Dendritic cell treated with granulocyte-macrophage colony-stimulating factor and Interleukin-4, amounts not matched to agents 40 ng/mL and 50 ng/mL, for 4 days (primary cell): Measurements from ENCODE around the gene FAAP20.
A peak's percentile ranks its signal among the peaks of the same experiment; 100 is the strongest.

Experiments used
- H3K27ac Mint-ChIP-seq: one replicate; pipeline ENCODE4 v1.8.0; 2022; ENCODE audit warnings: mild to moderate bottlenecking, mixed read lengths
- H3K27me3 Mint-ChIP-seq: one replicate; pipeline ENCODE4 v1.8.0; 2022; ENCODE audit warnings: mild to moderate bottlenecking, mixed read lengths
- H3K36me3 Mint-ChIP-seq: one replicate; pipeline ENCODE4 v1.8.0; 2022; ENCODE audit warnings: low read depth, mixed read lengths
- H3K4me1 Mint-ChIP-seq: one replicate; pipeline ENCODE4 v1.8.0; 2022; ENCODE audit warnings: low read depth, mixed read lengths
- H3K4me3 Mint-ChIP-seq: one replicate; pipeline ENCODE4 v1.8.0; 2022; ENCODE audit warnings: mild to moderate bottlenecking, moderate library complexity, mixed read lengths
- H3K9me3 Mint-ChIP-seq: one replicate; pipeline ENCODE4 v1.8.0; 2022; ENCODE audit warnings: mixed read lengths
- intact Hi-C: fragments of 100-400 bp; cut with micrococcal nuclease; formaldehyde crosslinking; loops from one replicate; pipeline ENCODE4 v1.15.0; 2022

Gene FAAP20, protein sequence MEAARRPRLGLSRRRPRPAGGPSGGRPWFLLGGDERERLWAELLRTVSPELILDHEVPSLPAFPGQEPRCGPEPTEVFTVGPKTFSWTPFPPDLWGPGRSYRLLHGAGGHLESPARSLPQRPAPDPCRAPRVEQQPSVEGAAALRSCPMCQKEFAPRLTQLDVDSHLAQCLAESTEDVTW

DNA sequence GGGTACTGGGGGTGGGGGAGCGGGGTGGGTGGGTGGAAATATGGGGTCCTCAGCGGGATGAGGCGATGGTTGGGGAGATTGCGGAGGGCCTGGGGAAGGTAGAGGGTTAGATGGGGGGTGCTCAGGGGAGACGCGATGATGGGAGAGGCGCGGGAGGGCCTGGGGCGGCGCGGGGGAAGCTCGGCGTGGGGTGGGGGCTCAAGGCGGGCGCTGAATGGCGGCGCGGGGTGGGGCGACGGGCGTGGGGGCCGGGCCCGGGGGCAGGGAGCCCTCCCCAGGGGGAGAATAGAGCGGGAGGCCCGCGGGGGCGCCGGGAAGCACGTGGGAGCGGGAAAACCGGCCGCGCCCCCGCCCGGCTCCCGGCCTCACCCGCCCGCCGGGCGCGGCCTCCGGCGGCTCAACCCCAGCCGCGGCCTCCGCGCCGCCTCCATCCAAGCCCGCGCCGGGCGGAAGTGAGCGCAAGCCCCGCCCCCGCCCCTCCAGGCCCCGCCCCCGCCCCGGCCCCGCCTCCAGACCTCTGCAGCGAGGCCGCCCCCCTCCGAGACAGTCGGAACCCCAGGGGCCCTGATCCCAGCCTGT lies at the start of gene FAAP20:
FAAP20 (minus strand) TSS at position 454 of the 579 bp plus-strand sequence; CDS start at position 431, 23 bp downstream.
- intact Hi-C loops, result no loop called here
- peaks cover 35% of the 10 kb centered on the region for H3K36me3 Mint-ChIP-seq
- peak within 1 kb of the TSS; percentile 80 for H3K4me3 Mint-ChIP-seq
- no peaks in the 10 kb centered on the region for H3K9me3 Mint-ChIP-seq
- no peaks in the 10 kb centered on the region for H3K27me3 Mint-ChIP-seq
- peaks cover 51% of the 10 kb centered on the region for H3K4me1 Mint-ChIP-seq
- H3K27ac Mint-ChIP-seq, result peak within 1 kb of the TSS; percentile 91

DNA sequence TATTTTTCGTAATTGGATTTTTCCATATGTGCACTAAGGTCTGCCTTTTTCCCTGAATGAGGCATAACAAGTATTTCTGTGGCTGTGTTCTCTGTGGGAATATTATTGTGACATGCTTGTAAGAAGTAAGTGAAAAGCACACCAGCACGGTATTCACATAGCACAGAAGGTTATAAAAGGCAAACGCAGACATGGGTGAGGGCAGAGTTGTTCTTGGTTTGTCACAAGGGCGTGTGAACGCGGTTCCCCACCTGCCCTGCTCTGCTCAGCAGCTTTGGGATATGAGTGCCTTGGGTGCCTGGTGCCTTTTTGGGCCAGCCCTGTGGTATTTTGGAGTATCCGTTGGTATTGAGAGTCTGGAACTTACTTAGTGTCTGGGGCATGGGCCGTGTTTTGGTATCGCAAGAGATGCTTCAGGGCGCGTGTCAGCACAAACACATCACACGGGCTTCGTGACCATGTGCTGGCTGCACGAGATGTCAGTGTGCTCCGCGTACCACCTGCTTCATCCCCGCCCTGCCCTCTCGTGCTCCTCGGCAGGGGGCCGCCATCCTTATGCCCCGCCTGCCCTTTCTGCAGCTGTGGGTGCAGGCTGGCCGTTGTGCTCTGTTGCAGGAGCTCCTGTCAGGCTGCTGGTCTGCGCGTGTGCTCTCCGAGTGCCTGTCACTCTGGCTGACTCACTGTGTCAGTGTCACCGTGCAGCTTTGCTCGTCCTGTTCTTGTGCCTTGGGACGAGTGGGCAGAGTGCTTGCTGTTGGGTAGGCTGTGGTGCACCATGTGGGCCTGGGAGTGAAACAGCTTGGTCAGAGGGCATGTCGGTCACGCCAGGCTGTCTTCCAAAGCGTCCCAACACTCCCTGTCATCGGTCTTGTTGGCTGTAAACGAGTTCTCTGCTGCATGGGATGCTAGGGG lies 48.5 kb upstream of the FAAP20 start:
- Mint-ChIP-seq H3K9me3 (no peaks in the 10 kb centered on the region), H3K4me3 (no peak overlapping the region), H3K27me3 (peaks cover 2% of the 10 kb centered on the region), H3K27ac (no peak overlapping the region), H3K4me1 (peaks cover 95% of the 10 kb centered on the region), H3K36me3 (peaks cover 71% of the 10 kb centered on the region)
- intact Hi-C loops, result no loop called here

DNA sequence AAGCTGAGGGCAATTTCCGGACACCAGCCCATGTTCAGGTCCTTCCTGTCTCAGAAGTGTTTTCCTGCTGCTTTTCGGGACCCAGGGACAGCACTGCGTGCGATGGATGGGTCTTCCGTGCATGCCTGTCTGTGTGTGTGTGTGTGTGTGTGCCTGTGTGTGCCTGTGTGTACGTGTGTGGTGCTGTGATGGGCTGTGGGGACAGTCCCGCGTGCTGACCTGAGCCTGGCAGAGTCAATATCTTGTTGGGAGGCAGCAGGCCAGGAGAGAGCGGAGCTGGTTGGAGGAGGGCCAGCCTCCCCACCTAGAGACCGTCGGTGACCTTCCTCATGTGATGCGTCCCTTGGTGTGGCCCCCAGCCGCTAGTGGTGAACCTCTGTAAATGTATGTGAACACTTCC lies 47.2 kb upstream of the FAAP20 start:
- Mint-ChIP-seq H3K9me3 (no peaks in the 10 kb centered on the region), H3K36me3 (peaks cover 84% of the 10 kb centered on the region), H3K4me1 (peaks cover 94% of the 10 kb centered on the region), H3K4me3 (no peak overlapping the region), H3K27ac (no peak overlapping the region), H3K27me3 (peaks cover 2% of the 10 kb centered on the region)
- intact Hi-C loops, result no loop called here

DNA sequence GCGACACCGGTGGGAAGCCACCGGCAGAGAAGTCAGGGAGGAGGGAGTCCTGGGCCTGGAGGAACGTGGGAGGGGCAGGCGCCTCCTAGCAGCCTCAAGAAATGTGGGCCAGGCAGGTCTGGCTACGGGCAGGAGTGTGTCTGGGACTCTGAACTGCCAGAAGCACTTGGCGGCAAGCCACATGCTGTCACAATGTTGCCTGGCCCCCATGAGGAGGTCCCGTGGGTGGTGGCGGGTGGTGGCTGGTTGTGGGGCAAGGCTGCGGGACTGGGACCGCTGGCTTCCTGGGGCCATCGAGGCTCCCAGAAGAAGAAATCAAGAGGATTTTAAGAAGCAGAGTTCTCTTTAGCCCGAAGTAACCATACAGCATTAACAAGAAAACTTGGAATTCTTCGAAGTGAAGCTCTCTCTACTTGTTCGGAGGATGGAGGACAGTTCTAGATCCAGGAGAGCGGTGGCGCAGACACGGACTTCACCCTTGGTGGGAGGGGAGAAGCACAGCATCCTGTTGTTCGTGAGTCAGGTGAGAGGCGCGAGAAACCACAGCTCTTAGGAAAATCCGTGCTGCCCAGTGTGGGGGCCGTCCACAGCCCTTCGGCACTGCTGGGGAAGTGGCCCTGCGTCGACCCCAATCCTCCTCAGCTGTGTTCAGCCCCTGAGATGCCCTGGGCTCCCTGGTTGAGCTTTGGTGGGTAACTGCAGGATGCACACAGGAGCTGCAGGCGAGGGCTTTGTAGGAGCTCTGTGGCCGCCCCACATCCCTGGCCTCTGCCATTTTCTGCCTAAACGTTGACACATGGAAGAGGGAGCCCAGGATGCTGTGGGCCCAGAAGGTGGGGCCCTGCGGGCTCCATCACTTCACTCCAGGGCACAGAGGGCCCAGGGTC lies 45.9 kb upstream of the FAAP20 start:
- H3K9me3 Mint-ChIP-seq, result no peaks in the 10 kb centered on the region
- H3K4me1 Mint-ChIP-seq, result peaks cover 95% of the 10 kb centered on the region
- H3K36me3 Mint-ChIP-seq, result peaks cover 94% of the 10 kb centered on the region
- H3K27ac Mint-ChIP-seq, result peak overlapping the region; percentile 74
- H3K27me3 Mint-ChIP-seq, result peaks cover 2% of the 10 kb centered on the region
- H3K4me3 Mint-ChIP-seq, result peak overlapping the region; percentile 51
- intact Hi-C loops, result no loop called here

DNA sequence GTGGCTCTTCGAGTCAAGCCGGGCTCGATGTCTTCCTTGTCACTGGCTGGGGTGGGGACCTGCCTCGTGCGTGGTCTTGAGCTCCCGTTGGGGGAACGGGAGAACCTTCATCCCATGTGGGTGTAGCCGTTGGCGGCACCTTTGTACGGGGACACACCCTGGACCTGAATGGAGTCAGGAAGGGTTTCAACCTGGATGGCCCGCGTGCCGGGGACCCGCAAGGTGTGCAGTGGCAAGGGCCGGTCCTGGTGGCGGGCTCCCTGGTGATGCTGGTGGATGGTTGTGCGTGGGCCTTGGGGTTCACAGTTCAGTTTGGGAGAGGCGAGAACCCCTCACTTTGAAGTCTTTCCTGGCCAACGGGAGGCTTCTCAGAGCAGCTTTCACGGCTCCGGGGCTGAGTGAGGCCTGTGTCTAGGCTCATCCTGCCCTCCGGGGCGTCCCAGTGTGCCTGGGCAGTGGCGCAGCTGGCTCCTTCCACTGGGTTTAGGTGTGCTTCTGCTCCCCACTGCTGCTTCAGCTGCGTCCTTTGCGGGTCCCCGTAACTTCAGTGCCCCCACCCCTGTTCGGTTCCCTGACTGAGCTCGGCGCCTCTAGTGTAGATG lies 44.9 kb upstream of the FAAP20 start:
- peaks cover 2% of the 10 kb centered on the region for H3K27me3 Mint-ChIP-seq
- intact Hi-C loops, result no loop called here
- H3K27ac Mint-ChIP-seq, result peak overlapping the region; percentile 74
- H3K36me3 Mint-ChIP-seq, result peaks cover 89% of the 10 kb centered on the region
- H3K9me3 Mint-ChIP-seq, result no peaks in the 10 kb centered on the region
- peaks cover 94% of the 10 kb centered on the region for H3K4me1 Mint-ChIP-seq
- peak overlapping the region; percentile 51 for H3K4me3 Mint-ChIP-seq

DNA sequence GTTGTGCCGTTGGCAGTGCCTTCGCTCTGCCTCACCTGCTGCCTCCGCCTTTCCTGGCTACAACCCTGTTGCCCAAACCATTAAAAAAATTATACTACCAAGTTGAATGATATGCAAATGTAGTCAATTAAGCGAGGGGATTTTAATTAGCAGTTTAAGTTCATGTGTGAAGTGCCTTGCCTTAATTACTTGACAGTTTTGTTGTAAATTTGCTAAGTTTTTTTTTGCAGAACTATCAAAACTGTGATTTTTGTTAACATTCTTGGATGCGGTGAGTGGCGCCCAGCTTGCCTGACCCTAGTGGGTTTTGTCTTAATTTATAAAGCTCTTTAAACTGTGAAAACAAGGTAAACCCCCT lies 44.4 kb upstream of the FAAP20 start:
- Mint-ChIP-seq H3K27me3 (peaks cover 2% of the 10 kb centered on the region), H3K4me1 (peaks cover 97% of the 10 kb centered on the region), H3K36me3 (peaks cover 92% of the 10 kb centered on the region), H3K9me3 (no peaks in the 10 kb centered on the region), H3K27ac (peak overlapping the region; percentile 52), H3K4me3 (no peak overlapping the region)
- intact Hi-C loops, result no loop called here

DNA sequence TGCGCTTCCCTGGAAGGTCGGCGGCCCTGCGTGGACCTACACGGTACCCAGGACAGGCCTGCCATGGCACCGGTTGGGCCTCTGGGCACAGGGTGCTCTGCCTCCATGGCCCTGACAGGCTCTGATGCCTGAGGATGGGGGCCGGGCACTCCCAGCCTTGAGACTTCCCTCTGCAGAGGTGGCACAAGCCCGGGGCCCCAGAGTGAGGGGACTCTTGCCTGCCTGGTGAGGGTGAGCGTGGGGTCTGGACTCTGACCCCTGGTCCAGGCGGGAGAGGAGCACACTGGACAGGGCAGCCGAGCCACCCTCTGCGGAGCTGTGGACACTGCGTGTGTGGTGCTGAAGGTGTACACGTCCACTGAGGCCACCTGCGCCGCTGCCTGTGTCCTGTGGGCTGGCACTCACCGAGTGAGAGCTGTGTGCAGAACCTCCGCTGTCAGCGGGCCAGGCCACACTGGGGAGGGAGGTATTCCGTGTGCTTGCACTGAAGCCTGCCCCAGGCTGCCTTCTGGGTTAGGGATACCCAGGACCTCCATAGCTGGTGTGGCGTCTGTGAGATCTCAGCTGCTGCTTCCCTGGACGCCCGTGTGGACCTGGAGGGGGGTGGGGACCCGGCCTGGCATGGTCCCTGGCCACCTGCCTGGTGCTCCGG lies 43.9 kb upstream of the FAAP20 start:
- H3K36me3 Mint-ChIP-seq, result peaks cover 92% of the 10 kb centered on the region
- peaks cover 97% of the 10 kb centered on the region for H3K4me1 Mint-ChIP-seq
- intact Hi-C loops, result no loop called here
- no peak overlapping the region for H3K4me3 Mint-ChIP-seq
- no peak overlapping the region for H3K27ac Mint-ChIP-seq
- H3K9me3 Mint-ChIP-seq, result no peaks in the 10 kb centered on the region
- H3K27me3 Mint-ChIP-seq, result peaks cover 2% of the 10 kb centered on the region

DNA sequence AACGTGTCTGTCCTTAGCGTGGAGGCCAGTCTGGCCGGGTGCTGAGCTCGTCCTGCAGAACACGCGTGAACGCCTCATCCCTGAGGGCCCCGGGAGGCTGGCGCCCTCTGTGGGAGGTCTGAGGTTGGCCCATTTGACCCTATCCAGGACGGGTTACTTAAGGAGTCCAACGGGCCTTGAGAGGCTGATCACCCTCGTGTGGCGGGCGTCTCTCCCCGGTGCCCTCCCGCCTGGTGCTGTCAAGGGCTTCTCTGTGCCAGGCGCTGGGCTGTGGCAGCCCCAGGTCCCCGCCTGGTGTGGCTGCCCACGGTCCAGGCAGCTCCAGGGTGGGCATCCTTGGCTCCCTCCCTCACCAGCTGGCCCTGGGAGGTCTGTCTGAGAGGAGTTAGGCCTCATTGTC lies 43.2 kb upstream of the FAAP20 start:
- H3K9me3 Mint-ChIP-seq, result no peaks in the 10 kb centered on the region
- H3K4me3 Mint-ChIP-seq, result peak overlapping the region; percentile 15
- H3K4me1 Mint-ChIP-seq, result peaks cover 97% of the 10 kb centered on the region
- intact Hi-C loops, result no loop called here
- peaks cover 2% of the 10 kb centered on the region for H3K27me3 Mint-ChIP-seq
- H3K36me3 Mint-ChIP-seq, result peaks cover 92% of the 10 kb centered on the region
- H3K27ac Mint-ChIP-seq, result no peak overlapping the region

DNA sequence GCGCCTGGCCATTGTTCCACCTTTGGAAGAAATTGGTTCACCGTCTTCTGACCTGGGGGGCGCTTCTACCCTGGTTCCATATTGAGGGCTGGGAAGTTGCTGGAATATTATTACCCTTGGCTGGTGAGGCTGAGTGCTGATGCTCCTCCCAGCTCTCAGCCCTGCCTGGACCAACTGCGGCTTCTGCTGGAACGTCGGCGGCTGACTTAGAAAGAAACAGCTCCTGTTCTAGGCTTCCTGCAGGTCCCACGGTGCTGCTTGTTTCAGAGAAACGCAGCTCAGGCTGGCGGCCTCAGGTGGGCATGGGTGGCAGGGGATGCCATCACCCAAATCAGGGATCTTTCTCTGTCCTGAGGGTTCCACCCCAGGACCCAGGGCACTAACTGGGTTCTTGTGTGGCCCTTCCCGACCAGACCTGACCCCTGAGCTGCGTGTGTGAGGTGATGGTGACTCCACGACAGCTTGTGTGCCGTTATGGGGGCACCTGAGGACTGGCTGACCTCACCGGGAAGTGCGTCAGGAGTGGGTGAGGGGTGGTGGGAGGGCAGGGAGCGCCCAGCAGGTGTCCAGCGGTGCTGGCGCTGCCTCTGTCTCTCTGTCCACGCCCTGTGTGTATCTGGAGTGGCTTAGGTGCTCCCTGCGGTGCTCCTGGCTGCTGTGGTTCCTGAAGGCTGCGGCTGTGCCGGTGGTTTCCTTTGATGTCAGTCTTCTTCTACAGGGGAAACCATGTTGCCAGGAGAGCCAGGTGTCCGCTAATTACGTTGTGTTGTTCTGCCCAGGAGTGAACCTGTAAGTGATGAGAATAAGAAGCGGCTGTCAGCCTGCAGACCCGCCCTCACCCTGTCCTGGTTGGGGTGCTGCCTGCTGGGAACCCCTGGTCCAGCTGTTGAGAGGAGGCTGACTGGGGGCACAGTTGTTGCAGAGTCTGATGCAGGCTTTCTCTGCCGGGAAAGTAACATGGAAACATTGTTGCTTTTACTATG lies 42.4 kb upstream of the FAAP20 start:
- Mint-ChIP-seq H3K27ac (no peak overlapping the region), H3K27me3 (peaks cover 2% of the 10 kb centered on the region), H3K4me1 (peaks cover 97% of the 10 kb centered on the region), H3K36me3 (peaks cover 92% of the 10 kb centered on the region), H3K4me3 (no peak overlapping the region), H3K9me3 (no peaks in the 10 kb centered on the region)
- intact Hi-C loops, result no loop called here

DNA sequence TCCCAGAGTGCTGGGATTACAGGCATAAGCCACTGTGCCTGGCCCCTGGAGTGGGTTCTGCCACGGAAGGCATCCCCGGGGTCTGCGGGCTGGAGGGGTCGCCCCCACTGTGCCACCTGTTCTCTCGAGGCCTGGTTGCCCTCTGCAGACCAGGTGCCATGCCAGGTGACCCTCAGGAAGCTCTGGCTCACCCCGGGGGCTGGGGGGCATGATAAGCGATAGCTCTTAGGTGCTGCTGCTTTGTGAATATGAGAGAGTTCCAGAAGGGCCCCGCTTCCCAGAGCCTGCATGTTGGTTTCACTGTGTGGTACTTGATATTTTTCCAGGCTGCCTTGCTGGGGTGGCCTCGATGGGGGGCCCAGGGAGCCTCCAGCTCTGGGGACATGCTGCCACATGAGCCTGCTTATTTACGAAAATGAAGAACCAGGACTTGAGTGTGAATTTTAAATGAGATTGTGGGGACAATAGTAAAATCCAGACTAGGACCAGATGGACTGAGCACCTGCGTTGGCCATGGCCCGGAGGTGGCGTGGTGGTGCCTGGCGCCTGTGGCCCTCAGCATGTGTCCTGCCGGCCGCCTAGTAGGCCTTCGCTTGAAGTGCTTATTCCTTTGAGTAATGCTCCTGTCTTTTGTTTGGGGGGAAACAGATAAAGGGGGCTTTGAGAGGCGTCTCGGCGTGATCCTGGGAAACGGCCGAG lies 40.9 kb upstream of the FAAP20 start:
- Mint-ChIP-seq H3K27ac (peak overlapping the region; percentile 82), H3K36me3 (peaks cover 92% of the 10 kb centered on the region), H3K4me1 (peaks cover 98% of the 10 kb centered on the region), H3K4me3 (peak overlapping the region; percentile 52), H3K27me3 (peaks cover 2% of the 10 kb centered on the region), H3K9me3 (no peaks in the 10 kb centered on the region)
- intact Hi-C loops, result no loop called here

DNA sequence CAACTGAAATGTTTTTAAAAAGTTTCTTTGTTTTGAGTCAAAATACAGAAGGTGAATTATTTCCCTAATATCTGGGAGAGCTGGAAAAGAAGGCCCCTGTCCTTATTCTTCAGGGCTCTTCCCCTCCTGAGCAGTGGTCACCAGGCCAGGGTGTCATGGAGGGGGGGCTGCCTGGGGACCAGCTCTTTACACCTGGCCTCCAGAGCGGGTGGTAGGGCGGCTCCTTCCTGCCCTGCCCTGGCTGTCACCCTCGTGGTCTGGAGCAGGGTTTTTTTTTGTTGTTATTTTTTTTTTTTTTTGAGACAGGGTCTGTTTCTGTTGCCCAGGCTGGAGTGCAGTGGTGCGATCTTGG lies 40.2 kb upstream of the FAAP20 start:
- intact Hi-C loops, result loop anchor here (5.0 kb wide), 3 partner anchors 37 to 78 kb away; no protein-coding TSS in a partner anchor
- peak overlapping the region; percentile 82 for H3K27ac Mint-ChIP-seq
- H3K9me3 Mint-ChIP-seq, result no peaks in the 10 kb centered on the region
- peaks cover 2% of the 10 kb centered on the region for H3K27me3 Mint-ChIP-seq
- H3K36me3 Mint-ChIP-seq, result peaks cover 92% of the 10 kb centered on the region
- H3K4me3 Mint-ChIP-seq, result peak overlapping the region; percentile 95
- H3K4me1 Mint-ChIP-seq, result peaks cover 94% of the 10 kb centered on the region
